WI38 (cell line): ENCODE measurements around the gene RAB15.

Experiments used
- H3K4me3 ChIP-seq: 2 replicates; pipeline ENCODE4 v1.5.1; 2011; ENCODE audit warnings: low read depth, mild to moderate bottlenecking, control low read depth, low read length
- CTCF ChIP-seq: IDR thresholded peaks from 2 replicates; pipeline ENCODE4 v1.5.1; 2012; ENCODE audit warnings: low read depth, mild to moderate bottlenecking, control low read depth, low read length

RAB15 gene

GRCh38 chr14:64950889-64951288, 21.2 kb downstream of the RAB15 start:
- TF ChIP-seq CTCF = no peak
- H3K4me3 ChIP-seq = no peak overlapping the region

- H3K4me3 ChIP-seq = no peak overlapping the region
Observed at GRCh38 chr14:64948612-64949210, 23.4 kb downstream of the RAB15 start.

GRCh38 chr14:64947710-64948611, 24.2 kb downstream of the RAB15 start:
- H3K4me3 ChIP-seq = no peak overlapping the region
- TF ChIP-seq CTCF = no peak

More at GRCh38 chr14:64948612-64949210, 23.4 kb downstream of the RAB15 start:
- no peak for TF ChIP-seq CTCF

- H3K4me3 ChIP-seq = no peak overlapping the region
- TF ChIP-seq CTCF = no peak
Observed at GRCh38 chr14:64946310-64947045, 25.7 kb downstream of the RAB15 start.

GRCh38 chr14:64945431-64946178, 26.5 kb downstream of the RAB15 start:
- TF ChIP-seq CTCF = no peak
- no peak overlapping the region for H3K4me3 ChIP-seq

GRCh38 chr14:64944861-64945260, 27.3 kb downstream of the RAB15 start:
- no peak for TF ChIP-seq CTCF
- H3K4me3 ChIP-seq = no peak overlapping the region
